Measurements from ENCODE around the gene MYLK2.

The MYLK2 gene

DNA sequence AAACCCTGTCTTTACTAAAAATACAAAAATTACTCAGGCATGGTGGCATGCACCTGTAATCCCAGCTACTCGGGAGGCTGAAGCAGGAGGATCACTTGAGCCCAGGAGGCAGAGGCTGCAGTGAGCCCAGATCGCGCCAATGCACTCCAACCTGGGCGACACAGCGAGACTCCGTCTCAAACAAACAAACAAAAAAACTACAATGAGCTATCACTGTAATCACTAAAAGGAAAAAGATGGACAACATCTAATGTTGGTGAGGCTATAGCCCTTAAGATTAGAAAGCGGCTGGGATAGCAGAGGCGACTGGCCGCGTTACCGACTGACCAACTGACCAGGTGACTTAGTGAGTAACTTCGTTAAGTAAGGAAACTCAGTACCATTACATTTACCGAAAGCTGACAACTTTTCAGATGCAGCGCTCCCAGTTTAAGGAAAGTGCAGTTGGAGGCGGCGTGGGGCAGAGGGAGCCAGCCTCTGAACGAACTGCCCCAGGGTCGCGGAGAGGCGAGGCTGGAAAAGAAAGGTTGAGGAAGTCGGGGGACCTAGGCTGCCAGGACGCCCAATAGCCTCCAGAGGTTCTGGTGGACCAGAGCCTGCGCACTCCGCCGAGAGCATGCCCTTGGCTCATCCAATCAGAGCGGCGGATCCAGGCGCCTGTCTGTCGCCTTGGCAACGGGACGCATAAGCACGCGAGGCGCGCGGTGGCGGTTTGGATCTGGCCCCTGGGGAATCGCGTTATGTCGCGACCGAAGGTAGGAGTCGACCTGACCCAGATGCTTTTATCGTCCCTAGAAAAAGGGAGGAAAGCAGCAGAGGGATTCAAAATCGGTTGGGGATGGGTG lies 60.2 kb downstream of the MYLK2 start:
- peak; percentile 90 for DNase-seq

DNA sequence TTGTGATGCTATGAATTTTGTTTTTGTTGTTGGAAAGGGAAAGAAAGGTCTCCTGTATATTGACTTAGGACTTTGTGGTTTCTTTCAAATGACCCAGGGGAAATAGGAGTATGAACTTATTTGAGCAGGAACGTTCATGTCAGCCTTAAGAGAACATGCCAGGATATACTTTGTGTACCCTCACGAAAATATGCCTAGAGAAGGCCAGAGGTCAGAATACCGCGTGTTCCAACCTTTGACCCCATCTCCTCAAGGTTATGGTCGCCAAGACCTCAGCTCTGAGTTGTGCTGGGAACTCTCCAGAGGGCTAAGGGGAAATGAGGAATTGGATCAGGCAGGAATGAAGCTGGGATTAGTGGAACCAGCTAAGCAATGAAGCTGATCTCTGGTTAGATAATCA lies 62.8 kb downstream of the MYLK2 start:
- DNase-seq, result no peak

DNA sequence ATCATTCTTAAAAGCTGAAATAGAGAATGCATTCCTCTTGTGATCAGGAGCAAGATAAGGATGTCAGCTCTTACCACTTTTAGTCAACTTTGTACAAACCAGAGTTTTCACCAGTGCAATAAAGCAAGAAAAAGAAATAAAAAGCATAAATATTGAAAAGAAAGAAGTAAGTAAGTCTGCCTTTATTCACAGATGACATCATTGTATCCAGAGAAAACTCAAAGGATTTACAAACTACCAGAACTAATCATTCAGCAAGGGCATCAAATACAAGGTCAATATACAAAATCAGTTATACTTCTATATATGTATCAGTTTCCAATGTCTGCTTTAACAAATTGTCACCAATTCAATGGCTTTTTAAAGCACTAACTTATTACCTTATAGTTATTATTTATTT lies 64.7 kb downstream of the MYLK2 start:
- no peak for DNase-seq
